GM18861 (cell line): Measurements from ENCODE around the gene ADGRE1.

Source experiments
- ATAC-seq: cut with Tn5 transposase; IDR thresholded peaks from one replicate; pipeline ENCODE4 v1.9.1; 2021; ENCODE audit not compliant: unreplicated experiment

ADGRE1 gene

DNA sequence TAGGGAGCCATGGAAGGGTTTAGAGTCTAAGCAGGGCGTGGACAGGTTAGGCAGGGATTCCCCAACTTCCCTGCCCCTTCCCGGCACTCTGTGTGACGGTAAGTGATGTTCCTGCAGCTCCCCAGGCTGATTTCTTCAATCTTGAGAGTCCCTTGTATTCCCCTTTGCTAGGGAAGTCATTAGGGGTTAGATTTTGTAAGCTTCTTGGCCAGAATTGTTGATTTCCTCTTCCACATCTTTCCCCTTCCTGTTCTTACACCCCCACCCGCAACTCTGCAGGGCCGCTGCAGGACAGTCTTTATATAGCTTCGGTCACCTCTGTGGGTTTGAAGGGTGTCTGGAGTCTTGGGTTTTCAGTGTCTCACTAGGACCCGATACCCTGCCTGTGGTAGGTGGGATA, 10.6 kb upstream of the ADGRE1 start:
- ATAC-seq, result no peak

DNA sequence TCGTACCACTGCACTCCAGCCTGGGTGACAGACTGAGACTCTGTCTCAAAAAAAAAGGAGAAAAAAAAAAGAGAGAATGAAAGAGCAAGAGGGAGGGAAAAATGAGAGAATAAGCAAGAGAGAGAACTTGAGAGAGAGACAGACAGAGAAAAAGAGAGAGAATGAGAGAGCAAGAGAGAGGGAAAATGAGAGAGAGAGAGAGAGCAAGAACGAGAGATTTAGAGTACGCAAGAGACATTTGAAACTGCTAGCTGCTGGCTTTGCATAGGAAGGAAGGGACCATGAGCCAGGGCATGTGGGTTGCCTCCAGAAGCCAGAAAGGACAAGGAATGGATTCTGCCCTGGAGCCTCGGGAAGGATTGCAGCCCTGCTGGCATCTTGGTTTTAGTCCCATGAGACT, 9.6 kb upstream of the ADGRE1 start:
- ATAC-seq, result no peak

DNA sequence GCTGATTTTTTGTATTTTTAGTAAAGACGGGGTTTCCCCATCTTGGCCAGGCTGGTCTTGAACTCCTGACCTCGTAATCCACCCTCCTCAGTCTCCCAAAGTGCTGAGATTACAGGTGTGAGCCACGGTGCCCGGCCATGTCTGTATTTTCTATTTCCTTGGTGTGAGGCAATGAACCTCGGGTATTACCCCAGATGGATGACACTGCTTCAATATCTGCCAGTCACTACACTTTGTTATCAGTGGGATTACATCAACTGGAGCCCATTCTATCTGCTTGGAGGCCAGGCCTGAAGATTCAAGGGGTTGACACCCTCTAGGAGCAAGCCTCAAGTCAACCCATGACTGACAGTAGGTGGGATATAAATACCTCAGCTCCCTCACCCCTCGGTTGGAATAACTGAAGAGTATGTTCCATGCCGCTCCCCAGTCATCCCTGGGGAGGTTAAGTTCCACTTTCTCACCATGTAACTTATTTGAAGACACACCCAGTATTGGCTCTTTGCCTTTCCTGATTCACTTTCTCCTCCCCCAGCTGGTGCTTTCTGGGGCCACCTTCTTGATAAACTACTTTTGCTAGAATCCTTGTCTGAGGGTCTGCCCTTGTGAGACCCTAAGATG, 992 bp upstream of the ADGRE1 start:
- no peak for ATAC-seq

DNA sequence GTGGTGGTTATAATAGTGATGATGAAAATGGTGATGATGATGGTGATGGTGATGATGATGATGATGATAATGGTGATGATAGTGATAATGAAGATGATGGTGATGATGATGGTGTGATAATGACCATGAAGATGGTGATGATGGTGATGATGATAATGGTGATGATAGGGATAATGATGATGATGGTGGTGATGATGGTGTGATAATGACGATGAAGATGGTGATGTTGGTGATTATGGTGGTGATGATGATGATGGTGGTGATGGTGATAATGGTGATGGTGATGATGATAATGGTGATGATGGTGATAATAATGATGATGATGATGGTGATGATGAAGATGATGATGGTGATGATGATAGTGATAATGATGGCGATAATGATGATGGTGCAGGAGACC, 1.6 kb downstream of the ADGRE1 start:
- no peak for ATAC-seq

DNA sequence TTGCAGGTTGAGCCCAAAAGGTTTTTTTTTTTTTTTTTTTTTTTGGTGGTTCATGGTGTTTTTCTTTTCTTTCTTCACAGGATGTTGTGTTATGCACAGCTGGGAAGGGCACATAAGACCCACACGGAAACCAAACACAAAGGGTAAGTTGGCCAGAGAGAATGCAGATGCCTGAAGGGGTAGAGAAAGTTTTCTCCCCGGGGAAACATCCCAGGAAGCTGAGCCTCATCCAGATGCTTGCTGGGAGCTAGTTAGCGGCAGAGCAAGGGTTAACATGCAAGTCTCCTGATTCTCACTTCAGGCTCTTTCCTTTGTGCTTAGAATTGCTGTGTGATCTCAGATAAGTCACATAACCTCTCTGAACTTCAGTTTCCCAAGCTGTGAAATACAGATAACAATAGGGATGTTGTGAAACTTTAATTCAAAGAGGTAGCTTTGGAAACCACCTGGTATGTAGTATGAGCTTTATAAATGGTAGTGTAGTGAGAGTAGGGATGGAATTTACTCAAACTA, 3.1 kb downstream of the ADGRE1 start:
- no peak for ATAC-seq

DNA sequence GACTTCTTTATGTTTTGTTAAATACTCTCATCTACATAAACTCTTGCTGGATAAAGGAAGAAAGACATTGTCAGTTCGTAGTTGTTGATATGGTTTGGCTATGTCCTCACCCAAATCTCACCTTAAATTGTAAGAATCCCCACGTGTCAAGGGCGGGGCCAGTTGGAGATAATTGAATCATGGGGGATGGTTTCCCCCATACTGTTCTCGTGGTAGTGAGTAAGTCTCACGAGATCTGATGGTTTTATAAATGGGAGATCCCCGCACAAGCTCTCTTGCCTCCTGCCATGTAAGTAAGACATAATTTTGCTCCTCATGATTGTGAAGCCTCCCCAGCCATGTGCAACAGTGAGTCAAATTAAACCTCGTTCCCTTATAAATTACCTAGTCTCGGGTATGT, 3.6 kb downstream of the ADGRE1 start:
- no peak for ATAC-seq

DNA sequence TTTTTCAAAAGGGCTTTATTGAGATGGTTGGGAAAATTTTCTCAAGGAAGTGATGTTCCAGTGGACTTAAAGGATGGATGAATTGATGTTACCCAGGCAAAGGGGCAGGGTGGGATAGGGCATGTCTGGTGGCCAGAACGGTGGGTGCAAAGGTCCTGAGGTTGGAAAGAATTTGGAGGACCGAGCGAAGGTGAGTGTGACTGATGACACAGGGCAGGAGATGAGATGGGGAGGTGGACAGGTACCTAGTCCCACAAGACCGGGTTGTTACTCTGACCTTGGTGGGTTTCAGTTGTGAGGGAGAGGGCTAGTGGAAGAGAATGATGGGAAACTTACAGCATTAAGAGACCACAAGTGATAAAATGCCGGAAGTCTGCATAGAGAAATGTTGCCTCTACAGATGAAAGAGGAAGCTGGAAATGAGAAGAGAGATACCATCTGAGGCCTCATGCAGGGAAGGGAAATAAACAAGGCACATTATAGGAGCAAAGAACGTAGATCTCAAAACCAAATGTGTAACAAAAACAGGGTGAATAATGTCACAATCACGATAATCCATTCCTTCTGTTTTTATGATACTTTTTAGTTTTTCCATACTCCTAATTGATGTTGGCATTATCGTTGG, 4.5 kb downstream of the ADGRE1 start:
- ATAC-seq, result no peak

DNA sequence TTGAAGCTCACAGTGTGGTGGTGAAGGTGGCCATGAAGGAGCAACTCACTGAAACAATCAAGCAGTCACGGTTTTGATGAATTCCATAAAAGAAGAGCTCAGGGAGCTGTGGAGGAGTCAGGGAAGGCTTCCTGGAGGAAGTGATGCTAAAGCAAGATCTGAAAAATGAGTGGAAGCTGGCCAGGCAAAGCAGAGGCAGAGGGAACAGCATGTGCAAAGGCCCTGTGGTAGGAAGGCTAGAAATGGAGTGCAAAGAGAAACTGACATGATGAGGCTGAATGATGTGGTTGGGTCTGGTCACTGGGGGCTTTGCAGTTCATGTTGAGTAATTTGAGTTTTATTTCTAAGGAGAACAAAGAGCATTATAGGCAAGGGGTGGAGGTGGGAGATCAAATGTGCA, 6.9 kb downstream of the ADGRE1 start:
- no peak for ATAC-seq

DNA sequence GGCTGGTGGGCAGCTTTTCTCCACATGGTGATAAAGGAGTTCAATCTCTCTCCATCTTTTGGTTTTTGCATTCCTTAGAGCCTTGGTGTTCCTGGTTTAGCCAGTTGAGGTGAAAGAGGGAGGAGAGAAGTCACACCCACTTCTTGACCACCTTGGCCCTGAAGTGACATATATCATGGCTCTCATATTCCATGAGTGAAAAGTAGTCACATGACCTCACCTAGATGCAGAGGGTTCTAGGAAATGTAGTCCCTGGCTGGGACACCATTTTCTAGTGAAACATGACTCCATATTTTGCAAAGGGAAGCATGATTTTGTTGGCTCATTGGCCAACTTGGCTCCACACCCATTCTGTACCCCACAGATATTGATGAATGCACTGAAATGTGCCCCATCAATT, 16.1 kb downstream of the ADGRE1 start:
- no peak for ATAC-seq

DNA sequence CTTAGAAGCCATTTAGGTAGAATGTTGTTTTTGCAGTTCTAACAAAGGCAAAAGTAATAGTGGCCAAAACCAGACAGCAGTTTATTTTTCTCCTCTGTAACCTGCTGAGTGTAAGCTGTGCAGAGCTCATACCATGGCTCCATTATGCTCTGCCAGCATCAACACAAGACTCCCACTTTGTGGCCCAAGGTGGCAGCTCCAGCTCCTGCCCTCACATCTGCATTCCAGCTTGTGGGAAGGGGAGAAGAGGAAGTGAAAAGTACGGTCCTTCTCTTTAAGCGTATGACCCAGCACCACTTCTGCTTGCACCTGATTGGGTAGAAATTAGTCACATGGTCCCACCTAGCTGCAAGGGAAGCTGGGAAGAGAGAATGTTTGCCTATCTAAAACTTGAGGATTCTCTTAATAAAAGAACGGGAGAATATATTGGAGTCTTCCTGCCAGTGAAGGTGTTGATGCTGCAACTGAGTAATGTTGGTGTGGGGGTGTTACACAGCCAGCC, 19.2 kb downstream of the ADGRE1 start:
- ATAC-seq, result no peak

DNA sequence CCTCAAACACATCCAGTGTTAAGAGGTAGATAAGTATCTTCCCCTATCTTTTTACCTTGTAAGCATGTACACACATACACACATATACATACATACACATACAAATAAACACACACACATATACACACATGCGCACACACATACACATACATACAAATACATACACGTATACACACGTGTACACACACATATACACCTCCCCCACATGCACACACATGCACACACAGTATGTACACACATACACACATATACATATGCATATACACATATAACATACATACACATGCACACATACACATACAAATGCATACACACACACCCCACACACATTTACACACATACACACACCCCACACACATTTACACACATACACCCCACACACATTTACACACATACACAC, 24.1 kb downstream of the ADGRE1 start:
- no peak for ATAC-seq

DNA sequence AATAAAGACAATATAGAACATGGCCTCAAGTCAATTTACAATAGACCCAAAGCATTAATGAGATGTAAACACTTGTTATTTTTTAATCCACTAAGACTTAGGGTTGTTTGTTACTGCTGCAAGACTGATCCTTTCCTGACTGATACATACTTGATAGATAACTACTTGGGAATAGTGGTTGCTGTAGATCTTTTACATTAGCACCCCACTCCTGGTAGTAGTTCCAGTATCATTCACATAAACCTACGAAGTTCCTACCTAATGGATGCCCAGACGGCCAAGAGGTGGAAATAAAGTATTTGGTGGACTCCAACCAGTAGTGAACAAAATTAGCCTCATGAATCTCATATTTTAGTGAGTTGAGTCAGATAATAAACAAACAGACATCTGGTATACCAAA, 26.9 kb downstream of the ADGRE1 start:
- no peak for ATAC-seq

DNA sequence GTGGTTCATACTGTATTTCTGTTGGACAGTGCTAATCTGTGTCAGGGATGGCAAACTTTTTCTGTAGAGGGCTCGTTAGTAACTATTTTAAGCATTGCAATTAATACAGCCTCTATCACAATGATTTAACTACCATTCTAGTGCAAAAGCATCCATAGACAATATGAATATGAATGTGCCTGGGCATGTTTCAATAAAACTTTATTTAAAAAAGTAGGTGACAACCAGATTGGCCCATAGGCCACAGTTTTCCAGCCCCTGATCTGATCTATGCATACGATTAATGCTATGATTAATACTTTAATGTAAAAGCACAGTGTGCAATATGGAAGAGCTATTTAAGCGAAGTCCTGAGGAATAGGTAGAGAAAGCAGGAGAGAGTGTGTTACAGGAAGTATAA, 29.6 kb downstream of the ADGRE1 start:
- no peak for ATAC-seq

DNA sequence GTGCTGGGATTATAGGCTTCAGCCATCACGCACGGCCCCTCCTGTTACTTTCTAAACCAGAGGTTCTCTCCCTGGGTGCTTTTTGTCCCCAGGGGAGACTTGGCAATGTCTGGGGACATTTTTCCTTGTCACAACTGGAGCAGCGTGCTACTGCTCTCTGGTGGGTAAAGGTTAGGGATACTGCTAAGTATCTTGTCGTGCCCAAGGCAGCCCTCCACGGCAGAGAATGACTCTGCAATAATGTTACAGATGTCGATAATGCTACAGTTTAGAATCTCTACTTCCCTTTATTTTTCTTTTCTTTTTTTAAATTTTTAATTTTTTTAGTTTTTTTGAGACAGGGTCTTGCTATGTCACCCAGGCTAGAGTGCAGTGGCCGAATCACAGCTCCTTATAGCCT, 38.0 kb downstream of the ADGRE1 start:
- no peak for ATAC-seq

DNA sequence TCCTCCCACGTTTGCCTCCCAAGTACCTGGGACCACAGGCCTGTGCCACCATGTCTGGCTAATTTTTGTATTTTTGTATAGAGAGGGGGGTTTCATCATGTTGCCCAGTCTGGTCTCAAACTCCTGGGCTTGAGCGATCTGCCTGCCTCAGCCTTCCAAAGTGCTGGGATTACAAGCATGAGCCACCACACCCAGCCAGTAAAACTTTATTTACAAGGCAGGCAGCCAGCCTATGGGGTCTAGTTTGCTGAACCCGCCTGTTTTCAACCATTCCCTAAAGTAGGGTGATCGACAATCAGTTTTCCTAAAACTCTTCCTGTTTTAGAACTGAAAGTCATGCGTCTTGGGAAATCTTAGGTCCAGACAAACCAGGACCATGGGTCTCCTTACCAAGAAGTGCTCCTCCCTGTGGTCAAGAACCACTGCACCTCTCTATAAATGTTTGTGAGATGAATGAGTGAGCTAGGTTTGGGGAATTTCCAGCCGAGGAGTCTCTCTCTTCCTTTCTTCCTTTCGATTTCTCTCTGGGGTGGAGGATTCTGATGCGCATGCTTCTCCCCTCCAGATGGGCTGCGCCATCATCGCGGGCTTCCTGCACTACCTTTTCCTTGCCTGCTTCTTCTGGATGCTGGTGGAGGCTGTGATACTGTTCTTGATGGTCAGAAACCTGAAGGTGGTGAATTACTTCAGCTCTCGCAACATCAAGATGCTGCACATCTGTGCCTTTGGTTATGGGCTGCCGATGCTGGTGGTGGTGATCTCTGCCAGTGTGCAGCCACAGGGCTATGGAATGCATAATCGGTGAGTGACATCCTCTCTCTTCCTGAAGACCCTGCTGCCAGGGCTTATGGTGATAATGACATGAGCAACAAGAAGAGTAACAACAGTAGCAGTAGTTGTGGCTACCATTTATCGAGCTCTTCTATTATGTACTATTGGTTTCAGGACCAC, 38.7 kb downstream of the ADGRE1 start:
- ATAC-seq, result no peak

DNA sequence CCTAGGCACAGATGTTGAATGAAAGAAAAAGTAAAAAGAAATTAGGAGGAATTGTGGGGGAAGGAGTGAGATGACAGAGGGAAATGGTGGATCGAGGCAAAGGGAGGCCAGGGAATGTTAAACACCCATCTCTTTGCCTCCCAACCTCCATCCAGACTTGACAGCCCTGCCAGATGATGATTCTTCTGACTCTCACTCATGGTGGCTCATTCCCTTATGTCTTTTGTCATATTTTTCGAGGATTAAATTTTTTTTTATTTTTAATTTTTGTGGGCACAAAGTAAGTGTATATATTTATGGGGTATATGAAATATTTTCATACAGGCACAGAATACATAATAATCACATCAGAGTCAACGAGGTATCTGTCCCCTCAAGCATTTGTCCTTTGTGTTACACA, 42.8 kb downstream of the ADGRE1 start:
- ATAC-seq, result no peak

DNA sequence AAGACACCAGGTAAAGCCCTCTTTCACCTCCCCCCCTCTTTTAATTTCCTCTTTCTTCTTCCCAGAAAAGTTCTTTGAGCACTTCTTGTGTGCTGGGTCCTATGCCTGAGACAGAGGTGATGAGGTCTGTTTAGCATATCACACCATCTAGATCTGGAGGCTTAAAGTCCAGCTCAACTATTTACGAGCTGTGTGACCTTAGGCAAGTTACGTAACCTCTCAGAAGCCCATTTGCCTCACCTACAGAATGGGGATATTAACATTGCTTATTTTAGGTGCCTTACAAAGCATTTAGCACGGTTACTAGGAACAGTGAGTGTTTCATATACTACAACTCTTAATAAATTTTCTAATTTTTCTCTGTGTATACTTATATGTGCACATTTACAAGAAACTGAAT, 47.7 kb downstream of the ADGRE1 start:
- ATAC-seq, result no peak

DNA sequence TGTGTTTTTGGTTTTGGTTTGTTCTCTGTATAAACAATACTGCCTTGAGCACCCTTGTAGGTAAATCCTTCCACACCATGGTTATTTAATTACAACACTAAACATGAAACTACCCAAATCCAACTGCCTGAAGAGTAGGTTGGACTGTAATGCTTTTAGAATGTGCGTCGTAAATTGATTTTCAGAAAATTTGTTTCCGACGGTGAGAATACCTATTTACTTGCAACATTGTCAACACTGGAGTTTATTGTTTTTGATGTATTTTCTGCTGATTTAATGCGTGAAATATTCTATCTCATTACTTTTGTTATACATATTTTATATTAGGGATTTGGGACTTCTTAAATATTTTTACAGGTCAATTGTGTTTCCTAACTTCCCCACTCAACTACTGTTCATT, 48.2 kb downstream of the ADGRE1 start:
- no peak for ATAC-seq

DNA sequence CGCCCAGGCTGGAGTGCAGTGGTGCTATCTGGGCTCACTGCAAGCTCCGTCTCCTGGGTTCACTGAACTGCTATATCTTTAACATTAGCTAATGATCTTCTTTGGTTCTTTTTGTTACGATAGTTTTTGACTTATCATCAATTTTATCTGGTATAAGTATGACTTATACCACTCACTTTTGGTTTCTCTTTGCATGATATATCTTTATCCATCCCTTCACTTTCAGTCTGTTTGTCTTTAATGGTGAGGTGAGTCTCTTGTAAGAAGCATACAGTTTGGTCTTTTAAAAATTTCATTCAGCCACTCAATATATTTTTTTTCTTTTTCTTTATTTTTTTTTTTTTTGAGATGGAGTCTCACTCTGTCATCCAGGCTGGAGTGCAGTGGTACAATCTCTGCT, 58.4 kb downstream of the ADGRE1 start:
- no peak for ATAC-seq

DNA sequence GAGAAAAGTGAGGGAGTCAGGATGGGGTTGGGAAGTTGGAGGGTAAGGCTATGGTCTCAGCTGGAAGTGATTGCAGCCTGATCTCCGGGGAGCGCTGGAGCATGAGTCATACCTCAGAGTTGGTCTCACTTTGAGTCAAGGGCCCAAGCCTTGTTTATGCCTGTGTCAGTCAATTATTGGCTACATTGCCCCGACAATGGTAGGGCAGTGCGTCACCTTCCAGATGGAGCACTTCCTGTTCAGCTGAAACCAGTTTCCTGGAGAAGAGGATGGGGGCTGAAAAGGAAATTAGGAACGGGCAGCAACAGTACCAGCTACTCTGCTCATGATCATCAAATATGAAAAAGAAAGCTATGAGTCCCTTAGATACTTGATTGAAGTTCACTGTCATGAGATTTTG, 60.4 kb downstream of the ADGRE1 start:
- ATAC-seq, result no peak

DNA sequence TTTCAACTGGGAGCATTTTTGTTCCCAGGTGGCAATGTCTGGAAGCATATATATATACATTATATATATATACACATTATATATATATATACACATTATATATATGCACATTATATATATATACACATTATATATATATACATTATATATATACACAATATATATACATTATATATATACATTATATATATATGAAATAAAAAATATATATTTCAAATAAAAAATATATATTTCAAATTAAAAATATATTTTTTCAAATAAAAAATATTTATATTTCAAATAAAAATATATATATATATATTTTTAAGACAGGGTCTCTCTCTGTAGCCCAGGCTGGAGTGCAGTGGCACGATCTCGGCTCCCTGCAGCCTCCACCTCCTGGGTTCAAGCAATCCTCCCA, 61.5 kb downstream of the ADGRE1 start:
- no peak for ATAC-seq

DNA sequence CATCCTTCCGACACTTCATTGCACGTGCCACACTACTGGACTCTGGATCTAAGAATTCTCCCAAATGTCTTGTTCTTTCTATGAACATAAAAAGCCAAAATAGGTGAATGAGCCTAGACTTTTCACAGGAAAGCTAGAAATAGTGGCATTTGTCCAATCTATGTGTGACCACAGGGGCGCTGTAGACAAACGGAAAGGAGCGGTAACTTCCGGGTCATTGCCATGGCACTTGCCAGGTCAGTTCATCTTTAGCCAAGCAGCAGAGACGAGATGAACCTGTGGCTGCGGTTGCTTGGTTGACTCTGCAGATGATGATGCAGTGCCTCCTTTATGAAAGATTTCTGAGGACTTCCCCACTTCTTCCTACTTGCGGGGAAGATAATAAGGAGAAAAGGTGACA, 65.6 kb downstream of the ADGRE1 start:
- no peak for ATAC-seq
